Left lung (tissue), 10 donors: Measurements from ENCODE around the gene HSPA1B. TPM values are rescaled to one million over a fixed set of nuclear protein-coding genes. Genes with fewer than 3 reads are reported as not detected.

Experiments
- ATAC-seq: fragments of 200-7000 bp; cut with Tn5 transposase; one replicate; pipeline ENCODE4 v1.9.1; 2020; ENCODE audit warnings: moderate library complexity
- DNase-seq, 4 donors: peaks; one replicate each; pipeline ENCODE4 v3.0.0-alpha.2; 2013 to 2020
- H3K27ac ChIP-seq, 2 donors: fragments of 200-600 bp; sonication (generic) in 1 of 2; one replicate each; pipeline versions ENCODE4 v1.5.0 to v1.8.0; 2020 to 2021
- H3K27me3 ChIP-seq, 2 donors: fragments of 200-600 bp; sonication (generic) in 1 of 2; one replicate each; pipeline versions ENCODE4 v1.5.0 to v1.8.0; 2020 to 2021
- H3K36me3 ChIP-seq, 2 donors: fragments of 200-600 bp; sonication (generic) in 1 of 2; one replicate each; pipeline versions ENCODE4 v1.5.0 to v1.8.0; 2020 to 2021
- H3K4me1 ChIP-seq, 2 donors: fragments of 200-600 bp; one replicate each; pipeline ENCODE4 v1.8.0; 2021
- H3K4me3 ChIP-seq, 2 donors: fragments of 200-600 bp; sonication (generic) in 1 of 2; one replicate each; pipeline versions ENCODE4 v1.5.0 to v1.8.0; 2020 to 2021; ENCODE audit warnings: mild to moderate bottlenecking in 1 of 2
- H3K9me3 ChIP-seq, 2 donors: fragments of 200-600 bp; sonication (generic) in 1 of 2; one replicate each; pipeline versions ENCODE4 v1.5.0 to v1.8.0; 2020 to 2021
- CTCF ChIP-seq, 2 donors: fragments of 200-600 bp; sonication (generic) in 1 of 2; IDR thresholded peaks; one replicate each; pipeline versions ENCODE4 v1.5.0 to v1.8.0; 2021; ENCODE audit warnings: antibody characterized with exemption in 2 of 2
- intact Hi-C, 2 donors: fragments of 100-400 bp; cut with DNase I; formaldehyde crosslinking; loops; one replicate each; pipeline versions ENCODE4 v1.11.2 to v1.14.2; 2022
- polyA plus RNA-seq, 6 donors: library from polyadenylated mRNA; unstranded; fragments of 120-200 nt; gene quantifications; one replicate each; pipeline ENCODE4 v1.2.1, GENCODE V29; 2013; ENCODE audit not compliant: insufficient read length in 6 of 6
- total RNA-seq, 2 donors: library from RNA; stranded (reverse); fragmentation: NEBNext Ultra II Directional; extraction: Animal tissue kit (Norgen Biotek cat#: 25700); gene quantifications; one replicate each; pipeline ENCODE4 v1.2.1, GENCODE V29; 2021
- donor health status: DM: no; HTN: yes; CAD: no.
- donor health status: DM: no; HTN: no; CAD: no.

The HSPA1B gene
- total and polyA plus RNA-seq, 8 donors: 66.6 to 180 (median 97.0) TPM

GRCh38 chr6:31779908-31780307 lies 47.6 kb upstream of the HSPA1B start:
- peaks cover 0 to 70% of the 10 kb centered on the region in 2 donors for H3K36me3 ChIP-seq
- ATAC-seq: no peak
- DNase-seq: peak in 1 of 4 donors; percentile 53
- no peaks in the 10 kb centered on the region for H3K27me3 ChIP-seq
- H3K27ac ChIP-seq: no peak overlapping the region
- no peak for TF ChIP-seq CTCF (IDR thresholded peaks at IDR 0.05)
- no peak overlapping the region for H3K4me3 ChIP-seq
- peaks cover 7 to 18% of the 10 kb centered on the region in 2 donors for H3K4me1 ChIP-seq
- intact Hi-C loops: no loop called here
- H3K9me3 ChIP-seq: no peaks in the 10 kb centered on the region

- peak in 1 of 4 donors; percentile 53 for DNase-seq
- ATAC-seq: no peak
- H3K4me1 ChIP-seq: peaks cover 7 to 18% of the 10 kb centered on the region in 2 donors
- no peaks in the 10 kb centered on the region for H3K27me3 ChIP-seq
- no peak overlapping the region for H3K4me3 ChIP-seq
- no peak for TF ChIP-seq CTCF (IDR thresholded peaks at IDR 0.05)
- intact Hi-C loops: no loop called here
- no peak overlapping the region for H3K27ac ChIP-seq
- no peaks in the 10 kb centered on the region for H3K9me3 ChIP-seq
- H3K36me3 ChIP-seq: peaks cover 0 to 78% of the 10 kb centered on the region in 2 donors
Observed at GRCh38 chr6:31780507-31781243, 46.9 kb upstream of the HSPA1B start.

DNA sequence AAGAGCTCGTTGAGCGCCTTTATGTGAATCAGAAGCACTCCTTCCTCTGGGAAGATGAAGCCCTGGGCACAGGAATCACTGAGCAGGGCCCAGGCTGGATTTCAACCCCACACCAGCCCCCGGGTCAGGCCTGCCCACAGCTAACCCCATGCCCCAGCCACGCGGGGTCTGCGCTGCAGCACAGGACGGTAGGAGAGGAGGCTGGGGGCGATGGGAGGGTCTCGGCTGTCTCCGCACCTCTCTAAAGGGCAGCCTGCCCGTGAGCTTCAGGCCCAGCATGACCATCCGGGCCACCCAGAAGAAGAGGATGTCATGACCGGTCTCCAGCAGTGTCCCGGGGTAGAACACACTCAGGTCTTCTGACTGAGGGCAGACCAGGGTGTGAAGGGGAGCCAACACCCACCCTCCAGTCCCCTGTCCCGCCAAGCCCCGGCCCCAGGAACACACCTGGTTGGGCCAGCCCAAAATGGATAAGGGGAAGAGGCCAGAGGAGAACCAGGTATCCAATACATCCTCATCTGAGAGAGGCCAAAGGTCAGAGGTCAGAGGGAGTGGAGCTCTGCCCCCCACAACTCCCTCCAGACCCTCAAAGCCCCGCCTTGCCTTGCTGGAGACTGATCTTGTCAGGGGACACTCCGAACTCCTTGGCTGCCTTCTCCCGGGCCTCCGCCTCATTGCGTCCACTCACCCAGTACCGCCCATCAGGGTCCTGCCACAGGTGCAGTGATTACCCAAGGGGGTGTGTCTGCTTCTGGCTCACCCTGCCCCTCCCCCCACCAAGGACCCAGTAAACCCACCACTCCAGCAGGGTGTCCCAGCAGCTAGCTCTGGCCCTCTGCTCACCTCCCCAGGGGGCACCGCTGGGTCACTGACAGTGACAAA lies 46.1 kb upstream of the HSPA1B start:
- Histone ChIP-seq H3K27ac (no peak overlapping the region), H3K4me1 (peaks cover 5 to 11% of the 10 kb centered on the region in 2 donors), H3K36me3 (peaks cover 0 to 86% of the 10 kb centered on the region in 2 donors), H3K9me3 (no peaks in the 10 kb centered on the region), H3K4me3 (no peak overlapping the region), H3K27me3 (no peaks in the 10 kb centered on the region)
- DNase-seq: peak in 1 of 4 donors; percentile 54
- intact Hi-C loops: no loop called here
- no peak for TF ChIP-seq CTCF (IDR thresholded peaks at IDR 0.05)
- ATAC-seq: no peak

- Histone ChIP-seq H3K36me3 (peaks cover 0 to 86% of the 10 kb centered on the region in 2 donors), H3K4me3 (no peak overlapping the region), H3K27me3 (no peaks in the 10 kb centered on the region), H3K9me3 (no peaks in the 10 kb centered on the region), H3K27ac (no peak overlapping the region), H3K4me1 (peaks cover 0 to 3% of the 10 kb centered on the region in 2 donors)
- intact Hi-C loops: no loop called here
- TF ChIP-seq CTCF (IDR thresholded peaks at IDR 0.05): no peak
- peak in 1 of 4 donors; percentile 67 for DNase-seq
- no peak for ATAC-seq
Observed at GRCh38 chr6:31782126-31782855, 45.2 kb upstream of the HSPA1B start.
